Colonic mucosa (tissue), 4 donors: Measurements from ENCODE around the gene TRAPPC14. TPM values are rescaled to one million over a fixed set of nuclear protein-coding genes. Genes with fewer than 3 reads are reported as not detected.
A peak's percentile ranks its signal among the peaks of the same experiment; 100 is the strongest.
"Not testable (repeated sequence)": the region's sequence is repeated elsewhere in the genome, so short reads cannot be mapped to it uniquely, and the experiment has no call there.

Source experiments
- DNase-seq: peaks from one replicate; pipeline ENCODE4 v3.0.0-alpha.2; 2020
- H3K27ac ChIP-seq: fragments of 200-600 bp; one replicate; pipeline ENCODE4 v1.8.0; 2021
- H3K27me3 ChIP-seq: fragments of 200-600 bp; one replicate; pipeline ENCODE4 v1.8.0; 2021
- H3K36me3 ChIP-seq: fragments of 200-600 bp; one replicate; pipeline ENCODE4 v1.8.0; 2021
- H3K4me1 ChIP-seq: fragments of 200-600 bp; one replicate; pipeline ENCODE4 v1.8.0; 2021; ENCODE audit warnings: mild to moderate bottlenecking
- H3K4me3 ChIP-seq: fragments of 200-600 bp; one replicate; pipeline ENCODE4 v1.8.0; 2021
- H3K9ac ChIP-seq, 2 donors: one replicate each; pipeline ENCODE4 v1.7.0; 2013; ENCODE audit warnings: control low read depth in 2 of 2, low read depth in 2 of 2, low read length in 2 of 2
- H3K9me3 ChIP-seq: fragments of 200-600 bp; one replicate; pipeline ENCODE4 v1.8.0; 2021
- CTCF ChIP-seq: fragments of 200-600 bp; IDR thresholded peaks from one replicate; pipeline ENCODE4 v1.8.0; 2022; ENCODE audit warnings: antibody characterized with exemption, mild to moderate bottlenecking
- intact Hi-C: fragments of 100-400 bp; cut with DNase I; formaldehyde crosslinking; loops from one replicate; pipeline ENCODE4 v1.14.1; 2022
- total RNA-seq, 2 donors: library from RNA; stranded (reverse); fragmentation: NEBNext Ultra II Directional in 1 of 2; extraction: Animal tissue kit (Norgen Biotek cat#: 25700) in 1 of 2; gene quantifications; one replicate each; pipeline ENCODE4 v1.2.1, GENCODE V29; 2021
- donor health status: healthy.
- donor health status: DM: no; HTN: no; CAD: no.
- donor health status: DM: no; HTN: no; CAD: no.

TRAPPC14 gene
- total RNA-seq, 2 donors from 2014 or later: 40.3 to 69.5 TPM

DNA sequence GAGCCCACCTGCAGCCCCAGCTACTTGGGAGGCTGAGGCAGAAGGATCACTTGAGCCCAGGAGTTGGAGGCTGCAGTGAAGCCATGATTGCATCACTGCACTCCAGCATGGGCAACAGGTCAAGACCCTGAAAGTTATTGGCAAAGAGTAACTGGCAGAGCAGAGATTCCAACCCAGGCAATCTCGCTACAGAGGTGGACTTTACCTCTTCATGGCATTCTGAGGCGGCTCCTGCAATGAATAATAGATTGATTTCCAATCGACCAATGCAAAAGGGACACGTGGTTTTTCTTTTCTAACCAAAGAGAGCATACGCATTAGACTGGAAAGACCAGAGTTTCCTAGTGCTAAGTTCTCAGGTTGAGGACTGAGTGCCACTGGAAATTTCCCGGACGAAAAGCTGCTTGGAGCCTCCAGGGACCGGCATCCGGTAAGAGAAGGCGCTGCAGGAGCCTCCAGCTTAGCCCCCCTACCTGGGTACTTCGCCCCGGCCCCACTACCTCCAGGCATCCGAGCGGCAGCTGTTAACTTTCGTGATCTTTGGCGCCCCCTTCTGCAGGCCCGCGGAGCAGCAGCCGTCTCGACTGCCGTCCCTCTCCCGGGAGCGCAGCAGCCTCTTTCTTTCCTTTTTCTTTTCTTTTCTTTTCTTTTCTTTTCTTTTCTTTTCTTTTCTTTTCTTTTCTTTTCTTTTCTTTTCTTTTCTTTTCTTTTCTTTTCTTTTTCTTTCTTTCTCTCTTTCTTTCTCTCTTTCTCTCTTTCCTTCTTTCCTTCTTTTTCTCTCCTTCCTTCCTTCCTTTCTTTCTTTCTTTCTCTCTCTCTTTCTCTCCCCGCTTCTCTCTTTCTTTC lies 27.7 kb downstream of the TRAPPC14 start:
- peak overlapping the region in 1 of 2 donors; percentile 73 for H3K9ac ChIP-seq
- peak; percentile 91 for DNase-seq
- no peaks in the 10 kb centered on the region for H3K9me3 ChIP-seq
- TF ChIP-seq CTCF: peak; percentile 88
- peaks cover 8% of the 10 kb centered on the region for H3K4me1 ChIP-seq
- H3K4me3 ChIP-seq: peak overlapping the region; percentile 20
- H3K27me3 ChIP-seq: no peaks in the 10 kb centered on the region
- no peak overlapping the region for H3K27ac ChIP-seq
- no peaks in the 10 kb centered on the region for H3K36me3 ChIP-seq
- intact Hi-C loops: loop anchor here (5.0 to 10.0 kb wide), 2 partner anchors 139 to 214 kb away; no protein-coding TSS in a partner anchor

DNA sequence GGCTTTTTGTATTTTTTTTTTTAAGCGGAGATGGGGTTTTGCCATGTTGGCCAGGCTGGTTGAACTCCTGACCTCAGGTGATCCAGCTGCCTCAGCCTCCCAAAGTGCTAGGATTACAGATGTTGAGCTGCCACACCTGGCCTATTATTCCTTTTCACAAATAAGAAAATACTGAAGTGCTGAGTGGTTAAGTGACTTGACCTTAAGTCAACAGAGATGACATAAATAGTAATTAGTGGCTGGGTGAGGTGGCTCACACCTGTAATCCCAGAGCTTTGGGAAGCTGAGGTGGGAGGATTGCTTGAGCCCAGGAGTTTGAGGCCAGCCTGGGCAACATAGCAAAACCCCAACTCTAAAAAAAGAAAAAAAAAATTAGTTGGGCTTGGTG lies 28.3 kb downstream of the TRAPPC14 start:
- not testable (repeated sequence) for H3K9me3 ChIP-seq, H3K27ac ChIP-seq, H3K4me3 ChIP-seq, H3K27me3 ChIP-seq, H3K36me3 ChIP-seq, DNase-seq, H3K9ac ChIP-seq
- H3K4me1 ChIP-seq: peaks cover 12% of the 10 kb centered on the region
- intact Hi-C loops: loop anchor here (5.0 to 10.0 kb wide), 2 partner anchors 138 to 215 kb away; no protein-coding TSS in a partner anchor

- H3K27me3 ChIP-seq: no peaks in the 10 kb centered on the region
- intact Hi-C loops: no loop called here
- H3K4me1 ChIP-seq: peaks cover 17% of the 10 kb centered on the region
- DNase-seq: no peak
- TF ChIP-seq CTCF: no peak
- H3K9me3 ChIP-seq: no peaks in the 10 kb centered on the region
- H3K27ac ChIP-seq: no peak overlapping the region
- no peaks in the 10 kb centered on the region for H3K36me3 ChIP-seq
- H3K9ac ChIP-seq: peak overlapping the region in 1 of 2 donors; percentile 81
- no peak overlapping the region for H3K4me3 ChIP-seq
Observed at GRCh38 chr7:100128637-100128963, 29.9 kb downstream of the TRAPPC14 start.

GRCh38 chr7:100127866-100128636 lies 30.5 kb downstream of the TRAPPC14 start:
- H3K27me3 ChIP-seq: no peaks in the 10 kb centered on the region
- peak overlapping the region; percentile 100 for H3K27ac ChIP-seq
- H3K9me3 ChIP-seq: no peaks in the 10 kb centered on the region
- intact Hi-C loops: no loop called here
- no peaks in the 10 kb centered on the region for H3K36me3 ChIP-seq
- TF ChIP-seq CTCF: no peak
- H3K4me1 ChIP-seq: peaks cover 17% of the 10 kb centered on the region
- peak overlapping the region; percentile 81 to 98 for H3K9ac ChIP-seq
- DNase-seq: peak; percentile 41
- H3K4me3 ChIP-seq: peak overlapping the region; percentile 88

- TF ChIP-seq CTCF: no peak
- H3K4me1 ChIP-seq: peaks cover 17% of the 10 kb centered on the region
- peak within 1 kb of the TSS; percentile 88 for H3K4me3 ChIP-seq
- no peaks in the 10 kb centered on the region for H3K36me3 ChIP-seq
- H3K9ac ChIP-seq: peak within 1 kb of the TSS; percentile 81 to 98
- H3K27ac ChIP-seq: peak within 1 kb of the TSS; percentile 100
- no peaks in the 10 kb centered on the region for H3K27me3 ChIP-seq
- H3K9me3 ChIP-seq: no peaks in the 10 kb centered on the region
- intact Hi-C loops: no loop called here
- peak; percentile 96 for DNase-seq
Observed at GRCh38 chr7:100126931-100127865, 31.3 kb downstream of the TRAPPC14 start, which contains the start of gene MBLAC1. TSS of gene MBLAC1 (plus strand) at chr7:100126967. CDS start at chr7:100127396, 429 bp downstream.
